GM21619 (cell line): ENCODE results near the gene IL25.
"Not testable (repeated sequence)": the region's sequence is repeated elsewhere in the genome, so short reads cannot be mapped to it uniquely, and the experiment has no call there.

Experiments
- ATAC-seq: cut with Tn5 transposase; IDR thresholded peaks from one replicate; pipeline ENCODE4 v1.9.1; 2021; ENCODE audit not compliant: unreplicated experiment

IL25 gene

DNA sequence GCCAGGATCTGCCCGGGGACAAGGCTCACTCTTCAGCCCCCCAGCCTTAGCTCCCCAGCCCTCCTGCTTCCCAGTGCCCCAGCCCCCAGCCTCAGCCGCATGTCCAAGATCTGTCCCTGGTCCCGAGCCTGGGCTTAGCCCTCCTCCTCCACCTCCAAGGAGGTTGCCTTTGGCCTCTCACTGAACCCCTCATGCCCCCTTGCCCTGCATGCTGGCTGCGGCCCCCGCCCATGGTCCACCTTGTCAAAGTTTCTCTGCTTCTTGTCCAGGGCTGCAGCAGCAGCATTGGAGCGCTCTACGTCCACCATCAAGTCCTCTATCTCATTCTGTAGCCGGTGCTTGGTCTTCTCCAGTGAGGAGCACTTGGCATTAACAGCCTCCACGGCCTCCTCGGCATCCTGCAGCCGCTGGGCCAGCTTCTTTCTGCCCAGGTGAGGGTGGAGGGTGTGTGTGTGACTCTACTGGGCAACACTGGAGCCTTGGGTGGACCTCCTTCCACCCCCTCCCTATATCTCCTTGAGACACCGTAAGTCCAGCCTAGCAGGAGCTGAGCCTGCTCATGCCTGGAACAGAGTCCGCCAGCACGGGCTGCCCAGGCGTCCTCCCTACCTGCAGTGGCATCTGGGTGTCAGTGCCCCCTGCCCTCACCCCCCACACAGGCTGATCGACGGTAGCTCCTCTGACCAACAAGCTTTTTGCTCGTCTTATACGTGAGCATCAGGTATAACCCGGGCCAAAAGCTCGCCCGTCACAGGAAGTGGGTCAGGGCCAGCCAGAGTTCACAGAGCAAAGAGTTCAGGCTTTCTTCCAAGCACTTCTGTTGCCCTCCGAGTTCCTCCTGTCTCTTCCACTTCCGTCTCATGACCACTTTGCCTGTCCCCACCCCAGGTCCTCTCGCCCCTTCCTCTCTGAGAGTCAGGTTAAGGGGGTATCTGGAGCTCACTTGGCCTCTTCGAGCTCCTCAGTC is 15.6 kb downstream of the IL25 start:
- no peak for ATAC-seq

DNA sequence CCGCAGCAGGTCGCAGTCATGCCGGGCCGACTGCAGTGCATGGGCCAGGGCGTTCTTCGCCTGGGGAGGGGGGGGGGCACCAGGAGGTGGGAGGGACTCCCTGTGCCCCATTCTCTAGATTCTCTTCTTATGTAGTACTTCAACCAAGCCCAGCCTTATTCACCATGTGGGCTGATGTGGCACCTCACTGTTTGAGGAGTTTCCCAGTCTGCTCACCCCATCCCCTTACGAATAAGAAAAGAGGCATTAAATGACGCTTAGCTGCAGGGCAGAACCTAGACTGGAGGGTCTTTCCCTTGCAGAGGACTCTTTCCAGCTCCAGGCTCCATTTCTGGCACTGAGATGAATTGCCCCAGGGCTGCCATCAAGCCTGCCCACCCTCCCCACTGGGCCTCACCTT is 16.4 kb downstream of the IL25 start:
- no peak for ATAC-seq

DNA sequence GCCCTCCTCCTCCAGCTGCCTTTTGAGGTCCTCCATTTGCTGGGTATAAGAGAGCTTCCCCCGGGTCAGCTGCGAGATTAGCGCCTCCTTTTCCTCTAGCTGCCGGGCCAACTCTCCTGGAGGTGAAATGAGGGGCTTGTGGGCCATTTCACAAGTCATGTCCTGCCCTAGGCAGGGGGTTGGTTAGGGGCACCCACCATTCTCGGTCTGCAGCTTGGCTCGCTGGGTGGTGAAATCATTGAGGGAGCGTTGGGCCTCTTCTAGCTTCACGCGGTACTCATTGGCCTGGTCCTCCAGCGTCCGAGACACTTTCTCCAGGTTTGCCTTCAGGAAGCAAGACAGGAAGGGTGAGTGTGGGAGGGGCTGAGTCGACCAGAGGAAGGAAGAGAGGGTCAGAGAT is 16.8 kb downstream of the IL25 start:
- ATAC-seq = no peak

DNA sequence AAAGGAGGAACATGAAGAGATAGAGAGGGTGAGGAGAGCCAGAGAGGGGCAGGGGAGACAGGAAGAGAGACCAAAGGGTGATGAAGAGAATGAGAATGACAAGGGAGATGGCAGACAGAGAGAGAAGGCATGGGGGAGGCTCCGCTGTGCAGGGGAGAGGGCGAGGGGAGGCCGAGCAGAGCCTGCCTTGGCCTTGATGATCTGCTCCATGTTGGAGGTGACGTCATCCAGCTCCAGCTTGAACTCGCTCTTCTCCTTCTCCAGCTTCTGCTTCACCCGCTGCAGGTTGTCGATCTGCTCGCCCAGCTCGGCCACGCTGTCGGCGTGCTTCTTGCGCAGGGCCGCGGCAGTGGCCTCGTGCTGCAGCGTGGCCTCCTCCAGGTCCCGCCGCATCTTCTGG is 17.3 kb downstream of the IL25 start:
- ATAC-seq = not testable (repeated sequence)

DNA sequence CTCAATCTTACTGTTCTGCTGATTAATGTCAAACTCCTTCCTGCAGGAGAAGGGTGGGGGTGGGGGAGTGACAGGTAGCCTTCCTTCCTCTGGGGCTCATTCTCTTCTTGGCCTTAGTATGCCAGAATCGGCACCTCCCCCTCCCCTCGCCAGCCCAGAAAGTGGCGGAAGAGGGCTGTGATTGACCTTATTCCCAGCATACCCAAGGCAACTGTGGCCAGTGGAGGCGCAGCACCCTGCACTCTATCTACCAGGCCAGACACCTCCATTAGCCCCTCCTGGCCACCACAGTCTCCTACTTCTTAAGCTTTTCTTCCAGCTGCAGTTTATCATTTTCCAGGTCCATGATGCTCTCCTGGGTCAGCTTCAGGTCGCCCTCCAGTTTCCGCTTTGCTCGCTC is 20.0 kb downstream of the IL25 start:
- ATAC-seq = no peak

DNA sequence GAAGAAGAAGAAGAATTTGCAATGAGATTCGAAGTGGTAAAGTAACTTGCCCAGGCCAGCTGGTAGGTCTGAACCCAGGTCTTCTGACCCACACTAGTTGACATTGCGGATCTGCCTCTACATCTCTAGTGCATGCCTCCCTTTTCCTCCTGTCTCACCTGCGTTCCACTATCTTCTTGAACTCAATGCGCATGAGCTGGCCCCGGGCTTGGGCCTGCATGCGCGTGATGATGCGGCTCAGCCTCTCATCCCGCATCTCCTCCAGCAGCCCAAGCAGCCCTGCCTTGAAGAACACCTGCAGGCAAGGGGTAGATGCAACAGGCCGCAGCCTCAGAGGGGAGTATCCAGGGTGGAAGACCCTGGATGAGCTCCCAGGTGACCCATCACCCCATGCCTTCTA is 23.5 kb downstream of the IL25 start:
- no peak for ATAC-seq

DNA sequence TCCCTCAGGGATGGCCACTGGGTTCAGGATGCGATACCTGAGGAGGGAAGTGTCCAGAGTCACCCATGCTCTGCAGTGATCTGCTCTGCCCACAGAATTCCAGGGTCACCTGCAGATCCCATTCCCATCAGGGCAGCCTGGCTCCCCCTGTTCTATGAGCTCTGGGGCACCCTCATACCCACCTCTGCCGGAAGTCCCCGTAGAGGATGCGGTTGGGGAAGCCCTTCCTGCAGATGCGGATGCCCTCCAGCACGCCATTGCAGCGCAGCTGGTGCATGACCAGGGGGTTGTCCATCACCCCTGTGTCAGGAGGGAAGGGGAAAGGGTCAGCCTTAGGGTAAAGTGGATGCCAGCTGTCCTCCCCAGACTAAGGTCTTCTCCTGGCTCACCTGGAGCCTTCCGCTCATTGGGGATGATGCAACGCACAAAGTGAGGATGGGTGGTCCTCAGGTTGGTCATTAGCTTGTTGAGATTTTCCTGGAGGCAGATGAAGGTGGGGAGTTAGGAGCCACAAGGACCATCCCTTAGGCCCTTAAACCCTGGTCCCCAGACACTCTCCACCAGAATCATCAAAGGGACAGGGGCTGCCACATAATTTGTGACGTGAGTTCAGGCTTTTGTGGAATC is 24.3 kb downstream of the IL25 start:
- ATAC-seq = no peak

DNA sequence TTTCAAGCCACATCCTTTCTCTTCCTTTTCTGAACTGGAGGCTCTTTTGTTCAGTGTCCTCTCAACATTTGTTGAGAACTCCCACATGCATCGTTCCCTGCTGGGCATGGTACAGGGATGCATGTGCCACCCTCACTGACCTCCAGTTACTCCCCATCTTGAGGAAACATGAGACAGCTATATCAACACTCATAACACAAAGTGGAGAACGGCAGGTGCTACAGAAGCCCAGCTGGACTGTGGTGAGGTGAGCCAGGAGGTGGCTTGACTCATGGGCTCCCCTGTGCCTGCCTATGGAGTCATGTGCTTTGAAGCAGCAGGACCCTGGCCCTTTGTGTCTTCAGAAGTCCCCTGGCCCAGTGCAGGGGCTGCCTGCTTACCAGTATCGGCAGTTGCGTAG is 25.7 kb downstream of the IL25 start:
- no peak for ATAC-seq

DNA sequence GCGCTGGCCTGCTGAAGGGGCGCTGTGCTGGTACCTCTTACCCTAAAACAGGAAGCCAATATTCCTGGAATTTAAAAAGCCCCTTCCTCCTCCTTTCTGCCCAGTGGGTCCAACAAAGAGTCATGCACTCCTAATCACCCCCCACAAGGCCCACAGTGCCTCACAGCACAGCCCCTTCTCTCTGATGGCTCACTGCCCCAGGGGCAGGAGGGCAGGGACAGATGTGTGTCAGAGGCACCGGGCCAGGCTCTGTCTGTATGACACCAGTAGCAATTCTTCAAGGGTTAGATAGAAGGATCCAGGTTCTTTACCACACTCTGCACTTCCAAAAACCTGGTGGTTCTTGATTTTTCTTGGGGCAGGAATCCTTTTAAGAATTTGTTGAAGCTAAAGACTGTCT is 26.5 kb downstream of the IL25 start:
- ATAC-seq = no peak

DNA sequence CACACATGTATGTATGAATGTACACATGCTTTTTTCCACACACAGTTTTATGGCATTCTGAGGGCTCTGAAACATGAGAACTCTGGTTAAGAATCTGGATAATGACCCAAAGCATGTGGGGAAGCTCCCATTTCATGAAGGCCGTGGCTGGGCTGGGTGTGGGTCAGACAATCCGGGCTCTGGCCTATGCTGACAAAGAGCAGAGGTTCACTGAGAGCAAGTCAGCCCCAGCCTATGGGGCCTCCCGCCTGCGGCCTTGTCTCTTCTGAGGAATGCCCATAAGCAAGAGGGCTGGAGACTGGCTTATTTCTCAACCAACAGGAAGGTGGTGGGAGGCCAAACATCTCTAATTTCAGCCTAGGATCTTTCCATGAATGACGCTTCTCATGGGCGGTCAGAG is 27.0 kb downstream of the IL25 start:
- no peak for ATAC-seq

DNA sequence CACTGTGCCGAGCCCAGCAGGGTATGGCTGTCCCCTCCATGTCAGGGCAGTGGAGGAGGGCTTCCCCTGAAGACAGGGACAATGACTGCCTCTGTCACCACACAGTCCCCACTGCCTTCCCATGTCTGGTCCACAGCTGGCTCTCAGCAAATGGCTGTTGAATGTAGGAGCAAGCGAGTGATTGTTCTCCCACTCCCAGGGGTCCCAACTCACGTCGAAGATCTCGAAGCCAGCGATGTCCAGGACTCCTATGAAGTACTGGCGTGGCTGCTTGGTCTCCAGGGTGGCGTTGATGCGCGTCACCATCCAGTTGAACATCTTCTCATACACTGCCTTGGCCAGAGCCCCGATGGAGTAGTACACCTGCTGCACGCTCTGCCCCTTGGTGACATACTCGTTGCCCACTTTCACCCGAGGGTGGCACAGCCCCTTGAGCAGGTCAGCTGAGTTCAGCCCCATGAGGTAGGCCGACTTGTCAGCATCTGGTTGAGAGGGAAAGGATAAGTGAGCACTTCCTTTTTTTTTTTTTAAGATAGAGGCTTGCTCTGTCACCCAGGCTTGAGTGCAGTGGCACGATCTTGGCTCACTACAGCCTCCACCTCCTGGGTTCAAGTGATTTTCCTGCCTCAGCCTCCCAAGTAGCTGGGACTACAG is 28.0 kb downstream of the IL25 start:
- ATAC-seq = not testable (repeated sequence)

DNA sequence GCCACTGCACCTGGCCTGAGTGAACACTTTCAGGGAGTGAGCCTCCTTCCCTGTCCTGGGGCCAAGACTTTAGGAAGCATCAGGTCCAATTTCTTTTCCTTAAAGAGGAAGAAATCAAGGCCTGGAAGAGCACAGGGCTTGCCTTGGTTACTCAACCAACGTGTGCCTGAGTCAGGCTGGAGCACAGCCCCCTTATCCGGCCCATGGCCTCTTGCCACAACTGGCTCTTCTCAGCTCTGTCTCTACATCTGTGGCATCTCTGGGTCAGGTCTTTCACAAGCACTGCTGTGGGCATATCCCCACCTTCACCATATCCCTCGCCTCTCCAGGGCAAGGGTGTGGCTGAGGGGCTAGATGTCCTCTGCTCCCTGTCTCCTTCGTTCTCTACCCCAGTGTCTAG is 28.7 kb downstream of the IL25 start:
- no peak for ATAC-seq

DNA sequence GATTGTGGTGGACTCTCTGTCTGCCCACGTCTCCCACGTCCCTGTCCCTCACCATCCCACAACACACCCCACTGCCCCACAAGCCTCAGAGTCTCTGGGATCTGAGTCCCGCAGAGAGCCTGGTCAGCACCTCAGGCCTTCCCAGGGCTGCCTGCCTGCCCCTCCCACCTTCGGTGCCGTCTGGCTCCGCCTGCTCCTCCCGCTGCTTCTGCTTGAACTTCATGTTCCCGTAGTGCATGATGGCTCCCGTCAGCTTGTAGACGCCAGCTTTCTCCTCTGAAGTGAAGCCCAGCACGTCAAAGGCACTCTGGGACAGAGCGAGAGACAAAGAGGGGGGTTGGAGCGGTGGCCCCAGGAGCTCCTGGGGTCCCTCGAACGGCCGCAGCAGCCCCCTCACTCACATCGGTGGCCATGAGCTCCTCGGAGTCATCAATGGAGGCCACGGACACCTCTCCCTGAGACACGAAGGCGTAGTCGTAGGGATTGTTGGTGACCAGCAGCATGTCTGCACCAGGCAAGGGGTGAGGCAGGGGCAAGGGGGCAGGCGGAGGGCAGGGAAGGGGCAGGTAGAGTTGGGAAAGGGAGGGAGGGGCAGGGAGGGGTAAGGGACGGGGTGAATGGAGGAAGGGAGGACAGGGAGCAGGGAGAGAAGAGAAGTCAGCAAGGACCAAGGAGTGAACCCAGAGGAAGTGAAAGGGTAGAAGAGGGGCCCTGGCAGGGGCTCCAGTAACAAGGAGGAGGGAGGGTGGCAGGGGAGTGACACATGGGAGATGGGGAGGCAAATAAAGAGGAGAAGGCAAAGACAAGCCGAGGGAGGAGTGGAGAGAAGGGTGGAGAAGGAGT is 29.9 kb downstream of the IL25 start:
- no peak for ATAC-seq

DNA sequence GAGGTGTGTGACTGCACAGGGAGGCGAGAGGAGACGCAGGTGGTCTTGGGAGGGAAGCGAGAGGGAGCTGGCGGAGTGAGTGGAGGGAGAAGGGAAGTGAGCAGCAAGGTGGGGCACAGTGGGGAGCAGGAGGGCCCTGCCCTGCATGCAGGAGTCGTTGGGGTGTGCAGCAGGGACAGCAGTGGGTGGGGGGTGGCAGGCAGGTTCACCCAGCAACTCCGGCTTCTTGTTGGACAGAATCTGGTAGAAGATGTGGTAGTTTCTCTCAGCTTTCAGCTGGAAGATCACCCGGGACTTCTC is 30.5 kb downstream of the IL25 start:
- no peak for ATAC-seq

DNA sequence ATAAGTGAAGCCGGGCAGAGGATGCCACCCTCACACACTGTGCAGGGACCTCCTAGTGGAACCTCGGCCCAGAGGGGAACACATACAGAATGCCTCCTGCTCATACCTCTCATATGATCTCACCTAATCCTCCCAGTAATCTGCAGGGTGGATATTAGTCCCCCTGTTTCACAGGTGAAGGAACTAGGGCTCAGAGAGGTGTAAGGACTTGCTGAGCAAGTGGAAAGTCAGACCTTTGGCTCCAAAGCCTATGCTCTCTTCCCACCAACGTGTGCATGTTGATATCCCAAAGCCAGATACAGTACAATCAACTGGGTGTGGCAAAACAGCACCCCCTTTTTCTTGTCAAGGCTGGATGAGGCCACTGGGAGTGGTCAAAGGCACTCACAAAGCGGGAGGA is 31.3 kb downstream of the IL25 start:
- ATAC-seq = no peak

DNA sequence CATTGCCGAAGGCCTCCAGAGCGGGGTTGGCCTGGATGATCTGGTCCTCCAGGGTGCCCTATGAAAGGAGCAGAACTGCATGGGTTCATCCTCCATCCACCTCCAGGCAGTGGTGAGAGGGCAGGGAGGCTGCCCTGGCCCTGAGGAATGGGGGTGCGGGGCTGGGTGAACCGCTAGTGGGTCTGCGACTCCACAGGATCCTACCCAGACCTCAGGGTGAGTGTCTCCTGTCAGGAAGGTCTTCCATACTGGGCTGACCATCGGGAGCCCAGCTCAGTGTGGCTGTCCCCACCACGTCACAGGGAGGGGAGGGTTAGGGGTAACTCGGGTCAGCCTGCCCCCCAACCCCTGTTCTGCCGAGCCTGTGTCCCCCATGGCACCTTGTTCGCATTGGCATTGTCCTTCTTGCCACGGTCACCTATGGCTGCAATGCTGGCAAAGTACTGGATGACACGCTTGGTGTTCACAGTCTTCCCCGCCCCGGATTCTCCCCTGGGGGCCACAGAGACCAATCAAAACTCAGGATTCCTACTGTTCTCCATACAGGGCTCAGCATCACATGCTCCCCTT is 31.8 kb downstream of the IL25 start:
- no peak for ATAC-seq

DNA sequence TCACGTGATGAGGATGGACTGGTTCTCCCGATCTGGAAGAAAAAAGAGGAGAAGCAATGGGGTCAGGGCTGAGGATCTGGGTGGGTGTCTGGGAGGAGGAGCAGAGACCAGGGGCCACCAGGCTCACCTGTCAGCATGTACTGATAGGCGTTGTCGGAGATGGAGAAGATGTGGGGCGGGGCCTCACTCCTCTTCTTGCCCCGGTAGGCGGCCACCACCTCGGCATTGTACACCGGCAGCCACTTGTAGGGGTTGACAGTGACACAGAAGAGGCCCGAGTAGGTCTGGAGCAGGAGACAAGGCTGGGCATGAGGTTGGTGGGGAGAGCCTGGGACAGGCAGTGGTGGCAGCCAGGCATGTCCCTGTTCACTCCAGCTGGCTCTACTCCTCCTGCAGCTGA is 32.5 kb downstream of the IL25 start:
- ATAC-seq = no peak

DNA sequence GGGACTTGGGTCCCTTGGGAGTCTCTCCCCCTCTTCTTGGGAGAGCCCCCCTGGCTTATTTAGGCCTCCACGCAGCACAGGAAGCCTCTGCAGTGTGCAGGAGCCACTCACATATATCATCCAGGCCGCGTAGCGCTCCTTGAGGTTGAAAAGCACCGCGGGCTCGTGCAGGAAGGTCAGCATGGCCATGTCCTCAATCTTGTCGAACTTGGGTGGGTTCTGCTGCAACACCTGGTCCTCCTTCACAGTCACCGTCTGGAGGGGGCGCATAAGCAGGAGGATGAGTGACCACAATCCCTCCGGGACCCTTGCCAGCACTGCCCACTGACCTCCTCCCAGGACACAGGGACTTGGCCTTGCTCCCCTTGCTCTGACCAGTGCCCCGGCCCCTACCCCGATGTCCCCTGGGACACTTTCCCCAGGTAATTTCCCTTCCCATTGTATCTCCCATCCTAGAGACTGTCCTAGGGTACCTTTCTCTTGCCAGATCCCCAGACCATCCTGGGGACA is 33.0 kb downstream of the IL25 start:
- no peak for ATAC-seq

DNA sequence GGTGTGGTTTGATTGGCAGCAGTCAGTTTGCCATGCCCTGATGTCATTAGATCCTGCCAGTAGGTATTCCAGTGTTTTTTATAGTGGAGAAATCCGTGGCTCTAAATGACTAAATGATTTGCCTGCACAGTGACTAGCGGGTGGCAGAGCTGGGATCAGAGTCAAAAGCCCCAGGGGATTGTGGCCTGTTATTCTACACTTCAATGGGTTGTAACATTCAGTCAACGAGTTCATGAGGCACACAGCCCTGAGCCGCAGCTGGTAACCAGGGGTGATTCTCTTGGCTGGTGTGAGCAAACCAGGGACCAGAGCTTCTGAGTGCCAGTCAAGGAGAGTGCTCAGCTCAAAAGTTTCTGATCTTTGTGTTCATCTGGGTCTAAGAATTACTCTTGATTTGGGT is 33.6 kb downstream of the IL25 start:
- peak; percentile 50 for ATAC-seq

DNA sequence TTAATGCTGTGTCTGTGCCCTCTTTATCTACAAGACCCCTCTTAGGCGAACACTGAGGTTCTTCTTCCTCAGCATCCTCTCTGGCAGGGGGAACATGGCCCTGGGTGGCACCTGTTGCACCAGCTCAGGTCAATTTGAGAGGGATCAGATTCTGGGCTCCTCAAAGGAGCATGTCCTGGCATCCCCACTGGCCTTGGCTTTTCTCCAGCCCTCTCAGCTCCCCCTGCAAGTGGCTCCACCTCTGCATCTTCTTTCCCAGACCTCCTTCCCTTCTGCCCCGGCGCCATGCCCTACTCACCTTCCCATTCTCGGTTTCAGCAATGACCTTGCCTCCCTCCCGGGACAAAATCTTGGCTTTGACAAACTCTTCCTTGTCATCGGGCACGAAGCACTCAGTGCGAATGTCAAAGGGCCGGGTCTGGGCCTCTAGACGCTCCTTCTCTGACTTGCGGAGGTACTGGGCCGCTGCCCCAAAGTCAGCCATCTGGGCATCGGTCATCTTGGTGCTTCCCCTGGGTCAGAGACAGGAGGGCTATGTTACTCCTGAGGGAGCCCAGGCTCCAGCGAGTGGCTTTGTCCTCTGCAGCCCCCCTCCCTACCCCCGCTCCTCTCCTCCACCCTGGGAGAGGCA is 34.2 kb downstream of the IL25 start:
- no peak for ATAC-seq
